Lower lobe of right lung (tissue), 2 donors: ENCODE data around the gene MAD1L1. TPM values are rescaled to one million over a fixed set of nuclear protein-coding genes. Genes with fewer than 3 reads are reported as not detected.

Source experiments
- ATAC-seq, 2 donors: fragments of 200-7000 bp; cut with Tn5 transposase; one replicate each; pipeline ENCODE4 v1.9.1; 2020 to 2022; ENCODE audit warnings: mild to moderate bottlenecking in 2 of 2, moderate library complexity in 2 of 2
- DNase-seq: peaks from one replicate; pipeline ENCODE4 v3.0.0-alpha.2; 2020
- H3K27ac ChIP-seq: fragments of 200-600 bp; one replicate; pipeline ENCODE4 v1.8.0; 2022
- H3K27me3 ChIP-seq: fragments of 200-600 bp; one replicate; pipeline ENCODE4 v1.8.0; 2022; ENCODE audit warnings: low read depth
- H3K36me3 ChIP-seq: fragments of 200-600 bp; one replicate; pipeline ENCODE4 v1.8.0; 2022; ENCODE audit warnings: mild to moderate bottlenecking
- H3K4me1 ChIP-seq: fragments of 200-600 bp; one replicate; pipeline ENCODE4 v1.8.0; 2022
- H3K4me3 ChIP-seq: fragments of 200-600 bp; one replicate; pipeline ENCODE4 v1.8.0; 2022; ENCODE audit warnings: mild to moderate bottlenecking
- H3K9me3 ChIP-seq: fragments of 200-600 bp; one replicate; pipeline ENCODE4 v1.8.0; 2022
- intact Hi-C: fragments of 100-400 bp; cut with DNase I; formaldehyde crosslinking; loops from one replicate; pipeline ENCODE4 v1.11.0; 2022
- total RNA-seq: library from RNA; stranded (reverse); fragmentation: NEBNext Ultra II Directional; extraction: Animal tissue kit (Norgen Biotek cat#: 25700); gene quantifications from one replicate; pipeline ENCODE4 v1.2.1, GENCODE V29; 2021
- TF ChIP-seq, protein P1 (sequence below): fragments of 200-600 bp; IDR thresholded peaks from one replicate; pipeline ENCODE4 v1.8.0; 2022; ENCODE audit warnings: antibody characterized with exemption, mild to moderate bottlenecking
- donor health status: DM: no; HTN: yes; CAD: no; lungs with severe emphysema.

Gene MAD1L1
- total RNA-seq, 1 donor from 2014 or later: 44.5 TPM

DNA sequence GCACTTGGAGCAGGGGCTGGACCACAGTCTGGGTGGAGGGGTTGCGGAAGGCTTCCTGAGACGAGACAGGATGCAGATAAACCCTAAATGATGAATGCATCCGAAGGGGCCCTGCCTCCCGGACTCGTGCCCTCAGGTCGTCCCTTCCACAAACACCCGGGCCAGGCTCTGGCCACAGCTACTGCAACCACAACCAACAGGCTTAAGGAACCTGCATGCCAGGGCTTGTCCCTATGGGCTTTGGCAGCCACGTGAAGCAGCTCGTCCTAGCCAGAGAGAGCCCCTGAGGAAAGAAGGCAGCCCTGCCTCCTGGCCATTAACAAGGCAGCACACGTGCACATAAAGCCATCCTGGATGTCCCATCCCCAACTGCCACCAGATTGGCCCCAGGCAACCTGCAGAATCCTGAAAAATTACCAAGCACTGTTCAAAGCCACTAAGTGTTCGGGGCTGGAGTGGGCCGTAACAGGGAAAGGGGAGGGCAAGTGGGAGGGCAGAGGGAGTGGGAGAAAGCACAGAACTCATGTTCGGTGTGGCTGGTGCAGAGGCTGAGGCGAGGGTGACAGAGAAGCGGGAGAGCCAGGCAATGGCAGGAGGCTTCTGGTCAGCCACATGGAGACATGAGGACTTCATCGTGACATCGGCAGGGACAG, 62.7 kb downstream of the MAD1L1 start:
- no peak for DNase-seq
- no peaks in the 10 kb centered on the region for H3K9me3 ChIP-seq
- intact Hi-C loops: no loop called here
- TF ChIP-seq, protein P1, sequence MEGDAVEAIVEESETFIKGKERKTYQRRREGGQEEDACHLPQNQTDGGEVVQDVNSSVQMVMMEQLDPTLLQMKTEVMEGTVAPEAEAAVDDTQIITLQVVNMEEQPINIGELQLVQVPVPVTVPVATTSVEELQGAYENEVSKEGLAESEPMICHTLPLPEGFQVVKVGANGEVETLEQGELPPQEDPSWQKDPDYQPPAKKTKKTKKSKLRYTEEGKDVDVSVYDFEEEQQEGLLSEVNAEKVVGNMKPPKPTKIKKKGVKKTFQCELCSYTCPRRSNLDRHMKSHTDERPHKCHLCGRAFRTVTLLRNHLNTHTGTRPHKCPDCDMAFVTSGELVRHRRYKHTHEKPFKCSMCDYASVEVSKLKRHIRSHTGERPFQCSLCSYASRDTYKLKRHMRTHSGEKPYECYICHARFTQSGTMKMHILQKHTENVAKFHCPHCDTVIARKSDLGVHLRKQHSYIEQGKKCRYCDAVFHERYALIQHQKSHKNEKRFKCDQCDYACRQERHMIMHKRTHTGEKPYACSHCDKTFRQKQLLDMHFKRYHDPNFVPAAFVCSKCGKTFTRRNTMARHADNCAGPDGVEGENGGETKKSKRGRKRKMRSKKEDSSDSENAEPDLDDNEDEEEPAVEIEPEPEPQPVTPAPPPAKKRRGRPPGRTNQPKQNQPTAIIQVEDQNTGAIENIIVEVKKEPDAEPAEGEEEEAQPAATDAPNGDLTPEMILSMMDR: no peak
- H3K27me3 ChIP-seq: no peaks in the 10 kb centered on the region
- ATAC-seq: no peak
- H3K27ac ChIP-seq: no peak overlapping the region
- no peaks in the 10 kb centered on the region for H3K36me3 ChIP-seq
- H3K4me3 ChIP-seq: no peak overlapping the region
- peaks cover 15% of the 10 kb centered on the region for H3K4me1 ChIP-seq

DNA sequence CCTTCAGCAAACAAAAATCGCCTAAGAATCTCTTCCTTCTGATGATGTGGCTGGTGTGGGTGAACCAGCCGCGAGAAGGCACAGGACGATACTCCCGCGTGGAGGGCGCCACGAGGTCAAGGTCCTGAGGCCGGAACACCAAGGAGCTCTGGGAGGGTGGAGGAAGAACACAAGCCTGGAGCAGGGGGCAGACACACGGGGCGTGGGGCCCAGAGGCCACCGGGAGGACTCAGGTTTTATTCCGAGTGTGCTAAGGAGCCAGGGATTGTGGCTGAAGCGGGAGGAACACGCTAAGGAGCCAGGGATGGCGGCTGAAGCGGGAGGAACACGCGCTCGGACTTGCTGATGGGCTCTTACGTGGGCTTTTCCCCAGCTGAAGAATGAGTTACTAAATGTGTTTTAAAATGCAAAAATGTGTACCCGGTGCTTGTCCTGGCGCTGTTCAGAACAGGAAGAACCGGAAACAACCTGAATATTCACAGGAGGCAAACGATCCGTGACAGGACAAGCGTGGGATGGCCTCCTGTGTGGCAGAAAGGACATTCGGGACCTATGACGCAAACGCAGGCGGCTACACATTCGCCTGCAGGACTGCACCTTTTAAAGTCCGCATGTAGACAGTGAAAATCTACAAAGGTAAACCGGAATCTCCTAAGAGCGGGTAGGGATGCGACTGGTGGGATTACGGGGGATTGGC, 64.0 kb downstream of the MAD1L1 start:
- Histone ChIP-seq H3K9me3 (no peaks in the 10 kb centered on the region), H3K4me1 (peaks cover 11% of the 10 kb centered on the region), H3K36me3 (no peaks in the 10 kb centered on the region), H3K4me3 (no peak overlapping the region), H3K27me3 (no peaks in the 10 kb centered on the region), H3K27ac (no peak overlapping the region)
- no peak for ATAC-seq
- intact Hi-C loops: no loop called here
- DNase-seq: no peak
- TF ChIP-seq, protein P1: no peak

DNA sequence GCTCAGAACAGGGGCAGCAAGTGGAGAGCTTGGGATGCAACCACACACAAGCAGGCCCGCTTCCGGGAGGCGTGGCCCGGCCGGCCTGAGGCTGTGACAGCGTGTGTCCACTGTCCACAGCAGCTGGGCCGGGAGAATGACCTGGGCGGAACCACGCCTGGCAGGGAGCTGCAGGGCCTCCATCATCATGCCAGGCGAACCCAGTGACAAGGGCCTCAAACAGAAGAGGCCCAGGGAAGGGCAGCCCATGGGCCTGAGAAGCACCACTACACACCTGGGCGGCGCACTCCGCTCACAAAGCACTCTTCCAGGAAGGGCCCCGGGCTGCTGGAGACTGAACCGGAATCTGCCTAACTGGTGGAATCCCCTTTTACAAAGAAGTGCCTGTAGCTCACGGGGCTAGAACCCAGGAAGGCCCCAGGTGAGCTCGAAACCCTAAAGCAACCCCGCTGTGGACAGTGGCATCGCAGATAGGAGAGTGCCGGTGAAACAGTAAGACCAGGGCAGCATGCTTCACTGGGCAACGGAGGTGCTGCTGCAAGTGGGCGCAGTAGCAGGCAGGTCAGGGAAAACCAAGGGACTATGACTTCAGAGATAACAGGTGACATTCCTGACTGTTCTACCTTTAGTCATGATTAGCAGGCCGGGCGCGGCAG, 66.0 kb downstream of the MAD1L1 start:
- Histone ChIP-seq H3K27me3 (no peaks in the 10 kb centered on the region), H3K36me3 (no peaks in the 10 kb centered on the region), H3K4me1 (peaks cover 7% of the 10 kb centered on the region), H3K27ac (peak overlapping the region; percentile 6), H3K9me3 (no peaks in the 10 kb centered on the region), H3K4me3 (no peak overlapping the region)
- TF ChIP-seq, protein P1: no peak
- peak; percentile 64 to 77 for ATAC-seq
- intact Hi-C loops: no loop called here
- no peak for DNase-seq

DNA sequence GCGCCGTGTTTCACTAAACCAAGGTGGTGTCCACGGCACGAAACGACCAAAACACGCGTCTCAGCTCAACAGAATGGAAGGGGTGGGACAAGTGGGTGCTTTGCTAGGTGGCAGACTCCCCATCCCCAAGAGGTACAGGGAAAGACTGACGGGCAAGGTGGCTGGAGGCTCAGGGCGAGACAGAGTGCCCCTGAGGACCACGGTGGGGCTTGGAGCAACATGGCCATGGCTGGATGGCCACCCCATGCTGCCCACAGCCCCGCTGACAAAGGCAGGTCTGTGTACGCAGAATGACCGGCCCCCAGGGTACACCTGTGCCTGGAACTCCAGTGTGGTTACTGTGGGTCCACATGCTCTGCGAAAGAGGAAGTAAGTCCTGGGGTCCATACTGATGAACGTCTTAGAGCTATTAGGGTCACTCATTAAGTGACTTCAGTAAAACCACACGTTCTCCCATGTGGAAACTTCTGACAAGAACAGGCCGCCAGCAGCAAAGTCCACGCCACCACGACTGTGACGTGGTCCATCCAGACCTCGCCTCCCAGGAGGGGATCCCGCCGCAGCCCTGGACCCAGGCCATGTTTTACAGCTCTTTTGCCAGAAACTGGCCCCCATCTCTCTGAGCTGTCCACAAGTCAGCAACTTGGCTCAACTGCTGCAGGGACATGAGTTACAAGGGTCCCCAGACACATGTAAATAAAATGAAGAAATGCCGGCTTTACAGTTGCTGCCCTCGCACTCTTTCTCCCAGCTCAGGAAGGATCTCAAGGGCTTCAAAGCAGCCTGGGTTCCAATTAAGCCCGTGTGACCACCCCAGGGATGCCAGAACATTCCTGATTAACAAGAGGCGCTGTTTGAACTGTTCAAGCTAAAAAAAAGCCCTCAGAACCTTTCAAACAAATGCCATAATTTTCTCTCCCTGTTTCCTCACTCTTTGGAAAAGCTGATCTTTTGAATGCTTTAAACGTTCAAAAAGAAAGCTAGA, 66.8 kb downstream of the MAD1L1 start:
- no peak for ATAC-seq
- intact Hi-C loops: no loop called here
- no peak for DNase-seq
- Histone ChIP-seq H3K27me3 (no peaks in the 10 kb centered on the region), H3K9me3 (no peaks in the 10 kb centered on the region), H3K4me3 (no peak overlapping the region), H3K27ac (no peak overlapping the region), H3K36me3 (no peaks in the 10 kb centered on the region), H3K4me1 (peaks cover 7% of the 10 kb centered on the region)
- TF ChIP-seq, protein P1: no peak

DNA sequence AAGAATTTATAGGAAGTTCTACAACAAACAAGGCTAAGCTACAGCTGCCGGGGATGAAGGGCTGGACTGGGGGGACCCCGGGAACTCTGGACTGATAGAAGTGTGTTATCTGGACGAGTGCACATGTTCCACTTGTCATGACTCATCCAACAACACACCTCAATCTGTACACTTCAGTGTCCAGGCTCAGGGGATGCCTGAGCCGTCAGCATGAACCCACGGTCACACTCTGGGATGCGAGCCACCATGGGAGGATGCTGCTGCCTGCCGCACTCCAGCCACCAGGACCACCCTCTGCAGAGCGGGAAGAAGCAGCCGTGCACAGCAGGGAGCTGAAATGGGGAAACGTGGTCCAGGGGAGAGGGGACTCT, 67.5 kb downstream of the MAD1L1 start:
- H3K36me3 ChIP-seq: no peaks in the 10 kb centered on the region
- no peak for DNase-seq
- H3K27ac ChIP-seq: no peak overlapping the region
- ATAC-seq: no peak
- TF ChIP-seq, protein P1: no peak
- no peaks in the 10 kb centered on the region for H3K27me3 ChIP-seq
- H3K4me3 ChIP-seq: no peak overlapping the region
- H3K9me3 ChIP-seq: no peaks in the 10 kb centered on the region
- intact Hi-C loops: no loop called here
- H3K4me1 ChIP-seq: peaks cover 7% of the 10 kb centered on the region
